Choroid plexus epithelial cell (primary cell): ENCODE data around the gene GPR150.

ENCODE experiments used
- DNase-seq: peaks from one replicate; pipeline ENCODE4 v3.0.0-alpha.2; 2010; ENCODE audit warnings: low read depth
- H3K4me3 ChIP-seq: 2 replicates; pipeline ENCODE4 v1.5.1; 2011; ENCODE audit warnings: low read depth, mild to moderate bottlenecking, control low read depth, low read length, moderate library complexity
- CTCF ChIP-seq: conservative IDR thresholded peaks from 2 replicates; pipeline ENCODE4 v1.5.1; 2011; ENCODE audit warnings: low read depth, mild to moderate bottlenecking, control low read depth, inconsistent platforms, low read length, moderate library complexity

The GPR150 gene

DNA sequence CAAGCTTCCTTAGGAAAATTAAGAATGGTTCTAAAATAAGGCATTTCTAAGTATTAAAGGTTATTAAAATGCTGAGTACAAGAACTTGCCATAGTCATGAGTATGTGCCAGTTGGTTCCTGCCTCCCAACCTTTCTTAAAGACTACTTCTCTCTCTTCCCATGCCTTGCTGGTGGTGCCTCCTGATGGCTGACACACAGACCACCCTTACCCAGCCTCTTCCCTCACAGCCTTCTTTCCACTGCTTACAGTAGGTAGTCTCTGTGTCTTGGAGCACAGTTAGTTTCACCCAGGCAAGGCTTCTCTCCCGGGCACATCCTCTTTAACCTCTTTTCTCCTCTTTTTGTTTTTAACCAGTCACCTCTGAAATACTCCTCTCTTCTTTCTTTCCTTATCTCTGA, 20.6 kb upstream of the GPR150 start:
- no peak overlapping the region for H3K4me3 ChIP-seq
- TF ChIP-seq CTCF, result no peak
- DNase-seq, result no peak

DNA sequence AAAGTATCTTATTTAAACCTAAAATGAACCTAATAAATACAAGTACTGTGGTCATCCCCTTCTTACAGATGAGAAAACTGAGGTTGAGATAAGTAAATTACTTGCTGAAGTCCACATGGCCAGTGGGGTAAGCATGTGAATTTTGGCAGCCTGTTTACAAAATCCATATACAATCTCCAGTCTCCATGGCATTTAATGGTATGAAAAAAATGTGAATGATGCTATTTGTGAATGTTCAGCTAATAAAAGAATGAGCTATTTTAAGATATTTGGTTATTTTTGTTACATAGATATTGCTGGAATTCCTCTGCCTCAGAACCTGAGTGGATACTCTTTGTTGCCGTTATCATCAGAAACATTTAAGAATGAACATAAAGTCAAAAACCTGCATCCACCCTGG, 19.3 kb upstream of the GPR150 start:
- H3K4me3 ChIP-seq, result no peak overlapping the region
- TF ChIP-seq CTCF, result no peak
- peak; percentile 69 for DNase-seq

DNA sequence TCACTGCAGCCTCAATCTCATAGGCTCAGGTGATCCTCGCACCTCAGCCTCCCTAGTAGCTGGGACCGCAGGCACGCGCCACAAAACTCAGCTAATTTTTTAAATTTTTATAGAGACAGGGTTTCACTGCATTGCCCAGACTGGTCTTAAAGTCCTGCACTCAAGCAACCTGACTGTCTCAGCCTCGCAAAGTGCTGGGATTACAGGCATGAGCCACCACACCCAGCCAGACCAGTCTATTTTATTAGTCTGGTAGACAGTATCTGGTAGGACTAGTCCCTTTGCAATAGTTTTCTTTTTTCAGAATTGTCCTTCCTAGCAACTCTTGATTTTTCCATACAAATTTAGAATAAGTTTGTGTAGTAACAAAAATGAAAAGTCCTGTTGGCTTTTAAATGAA, 14.1 kb upstream of the GPR150 start:
- TF ChIP-seq CTCF, result no peak
- no peak overlapping the region for H3K4me3 ChIP-seq
- no peak for DNase-seq

- DNase-seq, result no peak
- TF ChIP-seq CTCF, result no peak
- no peak overlapping the region for H3K4me3 ChIP-seq
These were observed 13.5 kb upstream of the GPR150 start for GRCh38 chr5:95606419-95606818.

- no peak for TF ChIP-seq CTCF
- peak; percentile 45 for DNase-seq
- H3K4me3 ChIP-seq, result no peak overlapping the region
These were observed 10.2 kb upstream of the GPR150 start for GRCh38 chr5:95609711-95610110.

- no peak overlapping the region for H3K4me3 ChIP-seq
- no peak for DNase-seq
- no peak for TF ChIP-seq CTCF
These were observed 9.3 kb upstream of the GPR150 start for GRCh38 chr5:95610546-95610945.

GRCh38 chr5:95611396-95611795, 8.5 kb upstream of the GPR150 start:
- no peak for DNase-seq
- no peak for TF ChIP-seq CTCF

More at GRCh38 chr5:95611396-95611795, 8.5 kb upstream of the GPR150 start:
- H3K4me3 ChIP-seq, result no peak overlapping the region
